OCI-LY3 (cell line): ENCODE measurements around the gene MAPK7.

Experiments used
- H2AFZ ChIP-seq: fragments of 200-600, 300-600 bp; shearing (Covaris generic); 2 replicates; pipeline ENCODE4 v1.6.0; 2014; ENCODE audit warnings: antibody characterized with exemption, low read depth, low read length
- H3K27ac ChIP-seq: fragments of 200-600, 300-600 bp; sonication (generic); 2 replicates; pipeline ENCODE4 v1.5.1; 2014; ENCODE audit warnings: mild to moderate bottlenecking, low read length, moderate library complexity, mixed read lengths
- H3K27me3 ChIP-seq: fragments of 200-600, 300-600 bp; sonication (generic); 2 replicates; pipeline ENCODE4 v1.6.1; 2014; ENCODE audit warnings: low read depth, low read length, mixed read lengths
- H3K36me3 ChIP-seq: fragments of 200-600, 300-600 bp; sonication (generic); replicated peaks from 2 replicates; pipeline ENCODE3; 2014; ENCODE audit warnings: low read depth, low read length, mixed read lengths
- H3K4me1 ChIP-seq: fragments of 300-600, 200-600 bp; sonication (generic); 2 replicates; pipeline ENCODE4 v1.6.1; 2014; ENCODE audit warnings: low read length, mixed read lengths
- H3K4me2 ChIP-seq: fragments of 200-600, 300-600 bp; sonication (generic); 2 replicates; pipeline ENCODE4 v1.6.1; 2014; ENCODE audit warnings: low read length, mixed read lengths
- H3K4me3 ChIP-seq: fragments of 300-600, 200-600 bp; sonication (generic); 2 replicates; pipeline ENCODE4 v1.5.1; 2014; ENCODE audit warnings: antibody characterized with exemption, mild to moderate bottlenecking, low read length, moderate library complexity
- H3K79me2 ChIP-seq: fragments of 300-600, 200-600 bp; shearing (Covaris generic); 2 replicates; pipeline ENCODE4 v1.6.1; 2014; ENCODE audit warnings: mild to moderate bottlenecking, low read length, mixed read lengths
- H3K9ac ChIP-seq: fragments of 300-600, 200-600 bp; shearing (Covaris generic); 2 replicates; pipeline ENCODE4 v1.6.0; 2014; ENCODE audit warnings: mild to moderate bottlenecking, low read length, moderate library complexity
- H3K9me3 ChIP-seq: fragments of 200-600, 300-600 bp; shearing (Covaris generic); 2 replicates; pipeline ENCODE4 v1.6.1; 2014; ENCODE audit warnings: low read length, mixed read lengths; ENCODE audit not compliant: insufficient read depth
- H4K20me1 ChIP-seq: fragments of 200-600, 300-600 bp; sonication (generic); 2 replicates; pipeline ENCODE4 v1.6.1; 2016; ENCODE audit warnings: low read length, mixed read lengths; ENCODE audit not compliant: insufficient read depth
- CTCF ChIP-seq: fragments of 200-600, 300-600 bp; sonication (generic); IDR thresholded peaks from 2 replicates; pipeline ENCODE4 v1.5.1; 2014; ENCODE audit warnings: antibody characterized with exemption, low read length, low read depth
- EZH2phosphoT487 ChIP-seq: fragments of 200-600 bp; shearing (Covaris generic); IDR thresholded peaks from 2 replicates; pipeline ENCODE4 v1.6.1; 2018; ENCODE audit warnings: antibody characterized with exemption, mixed run types, low read depth

MAPK7 gene

GRCh38 chr17:19413761-19414160, 35.5 kb downstream of the MAPK7 start:
- no peak overlapping the region for H3K4me2 ChIP-seq
- no peaks in the 10 kb centered on the region for H3K36me3 ChIP-seq
- no peaks in the 10 kb centered on the region for H3K27me3 ChIP-seq
- H3K79me2 ChIP-seq, result no peaks in the 10 kb centered on the region
- no peaks in the 10 kb centered on the region for H3K9me3 ChIP-seq
- H2AFZ ChIP-seq, result no peak overlapping the region
- no peak overlapping the region for H3K4me3 ChIP-seq
- no peaks in the 10 kb centered on the region for H3K4me1 ChIP-seq
- no peaks in the 10 kb centered on the region for H4K20me1 ChIP-seq
- H3K9ac ChIP-seq, result no peak overlapping the region
- no peak for TF ChIP-seq EZH2phosphoT487
- no peak for TF ChIP-seq CTCF
- no peak overlapping the region for H3K27ac ChIP-seq

- H3K36me3 ChIP-seq, result no peaks in the 10 kb centered on the region
- no peak overlapping the region for H3K4me3 ChIP-seq
- TF ChIP-seq CTCF (no peak), EZH2phosphoT487 (no peak)
- H3K79me2 ChIP-seq, result no peaks in the 10 kb centered on the region
- H3K4me1 ChIP-seq, result no peaks in the 10 kb centered on the region
- no peak overlapping the region for H3K9ac ChIP-seq
- no peak overlapping the region for H3K27ac ChIP-seq
- H4K20me1 ChIP-seq, result no peaks in the 10 kb centered on the region
- no peak overlapping the region for H2AFZ ChIP-seq
- no peaks in the 10 kb centered on the region for H3K27me3 ChIP-seq
- no peak overlapping the region for H3K4me2 ChIP-seq
- no peaks in the 10 kb centered on the region for H3K9me3 ChIP-seq
These were observed 36.3 kb downstream of the MAPK7 start for GRCh38 chr17:19414396-19415280.

GRCh38 chr17:19415311-19415710, 37.0 kb downstream of the MAPK7 start:
- no peaks in the 10 kb centered on the region for H3K9me3 ChIP-seq

More at GRCh38 chr17:19415311-19415710, 37.0 kb downstream of the MAPK7 start:
- Histone ChIP-seq H4K20me1 (no peaks in the 10 kb centered on the region), H3K9ac (no peak overlapping the region), H3K4me3 (no peak overlapping the region), H3K4me1 (no peaks in the 10 kb centered on the region), H3K79me2 (no peaks in the 10 kb centered on the region), H3K27ac (no peak overlapping the region), H3K27me3 (no peaks in the 10 kb centered on the region), H2AFZ (no peak overlapping the region), H3K4me2 (no peak overlapping the region), H3K36me3 (no peaks in the 10 kb centered on the region)
- no peak for TF ChIP-seq EZH2phosphoT487
- TF ChIP-seq CTCF, result no peak
